SK-N-SH (cell line): Measurements from ENCODE around the gene CDK9. TPM values are rescaled to one million over a fixed set of nuclear protein-coding genes. Genes with fewer than 3 reads are reported as not detected.

ENCODE experiments used
- CTCF ChIA-PET: fragments of 300-600, 350-600 bp; formaldehyde crosslinking; extraction: SDS; loops from one replicate; lab custom pipeline; 2021; lab: Yijun Ruan, JAX
- POLR2A ChIA-PET: fragments of 350-600 bp; sonication (Branson Sonifier 250); formaldehyde crosslinking; extraction: SDS; loops from one replicate; lab custom pipeline; 2020; ENCODE audit warnings: antibody characterized with exemption, inconsistent platforms; lab: Yijun Ruan, JAX
- DNase-seq: peaks from one replicate; pipeline ENCODE4 v3.0.0; 2012
- H2AFZ ChIP-seq: fragments of 200-600 bp; sonication (generic); 2 replicates; pipeline ENCODE4 v1.8.1; 2016; ENCODE audit warnings: antibody characterized with exemption, mild to moderate bottlenecking, low read depth
- H3F3A ChIP-seq: fragments of 200-600 bp; sonication (generic); replicated peaks from 2 replicates; pipeline ENCODE3; 2016; ENCODE audit warnings: antibody characterized with exemption, mild to moderate bottlenecking; ENCODE audit not compliant: insufficient read depth
- H3K27ac ChIP-seq, 2 experiments: fragments of 200-500 bp in 1 of 2; fragments of 200-600 bp in 1 of 2; sonication (Bioruptor generic) in 1 of 2; sonication (generic), shearing (Covaris generic) in 1 of 2; 2 replicates each; pipeline versions ENCODE4 v1.5.1 to v1.6.1; 2014 to 2016; ENCODE audit warnings: low read depth in 2 of 2, inconsistent platforms in 1 of 2, low read length in 1 of 2, mild to moderate bottlenecking in 1 of 2, mixed read lengths in 1 of 2
- H3K27me3 ChIP-seq: fragments of 200-600 bp; sonication (generic), shearing (Covaris generic); 2 replicates; pipeline ENCODE4 v1.6.1; 2016; ENCODE audit warnings: mixed run types; ENCODE audit not compliant: insufficient read depth
- H3K36me3 ChIP-seq, 2 experiments: fragments of 200-500 bp in 1 of 2; fragments of 200-600 bp in 1 of 2; sonication (Bioruptor generic) in 1 of 2; sonication (generic) in 1 of 2; replicated peaks in 1 of 2; 2 replicates each; pipeline versions ENCODE3 to v1.5.1; 2014 to 2016; ENCODE audit warnings: low read length in 1 of 2, mild to moderate bottlenecking in 1 of 2; ENCODE audit not compliant: insufficient read depth in 2 of 2, control insufficient read depth in 1 of 2
- H3K4me1 ChIP-seq, 2 experiments: fragments of 200-500 bp in 1 of 2; fragments of 200-600 bp in 1 of 2; sonication (Bioruptor generic) in 1 of 2; sonication (generic), shearing (Covaris generic) in 1 of 2; 2 replicates each; pipeline versions ENCODE4 v1.5.1 to v1.6.1; 2014 to 2016; ENCODE audit warnings: low read depth in 1 of 2, low read length in 1 of 2, mixed run types in 1 of 2; ENCODE audit not compliant: insufficient read depth in 2 of 2, control insufficient read depth in 1 of 2
- H3K4me2 ChIP-seq: fragments of 200-600 bp; sonication (generic), shearing (Covaris generic); 2 replicates; pipeline ENCODE4 v1.6.1; 2017; ENCODE audit warnings: mixed run types
- H3K4me3 ChIP-seq, 2 experiments: fragments of 200-500 bp in 1 of 2; fragments of 200-600 bp in 1 of 2; sonication (Bioruptor generic) in 1 of 2; sonication (generic), shearing (Covaris generic) in 1 of 2; 2 replicates each; pipeline versions ENCODE4 v1.5.1 to v1.8.1; 2014 to 2016; ENCODE audit warnings: low read depth in 2 of 2, inconsistent platforms in 1 of 2, low read length in 1 of 2, mild to moderate bottlenecking in 1 of 2, mixed read lengths in 1 of 2, moderate library complexity in 1 of 2
- H3K79me2 ChIP-seq: fragments of 200-600 bp; sonication (generic); 2 replicates; pipeline ENCODE4 v1.8.1; 2017; ENCODE audit warnings: mild to moderate bottlenecking; ENCODE audit not compliant: insufficient read depth
- H3K9ac ChIP-seq: fragments of 200-600 bp; sonication (generic); 2 replicates; pipeline ENCODE4 v1.6.1; 2017; ENCODE audit warnings: mixed run types
- H3K9me2 ChIP-seq: fragments of 200-600 bp; sonication (generic); 2 replicates; pipeline ENCODE4 v1.6.1; 2017; ENCODE audit warnings: mixed run types
- H3K9me3 ChIP-seq: fragments of 200-600 bp; sonication (generic); 2 replicates; pipeline ENCODE4 v1.6.1; 2017; ENCODE audit warnings: mixed run types, mild to moderate bottlenecking, moderate library complexity
- H4K20me1 ChIP-seq: fragments of 200-600 bp; sonication (generic); 2 replicates; pipeline ENCODE4 v1.6.1; 2017; ENCODE audit warnings: mild to moderate bottlenecking, mixed run types; ENCODE audit not compliant: insufficient read depth
- CHD2 ChIP-seq: fragments of 150-350 bp; IDR thresholded peaks from 2 replicates; pipeline ENCODE4 v1.6.1; 2018; ENCODE audit warnings: low read length; ENCODE audit not compliant: partially characterized antibody
- FOXJ3 ChIP-seq: sonication (generic); formaldehyde crosslinking; IDR thresholded peaks from 2 replicates; pipeline ENCODE4 v1.5.1; 2020; ENCODE audit warnings: mild to moderate bottlenecking, missing genetic modification reagents
- GATA2 ChIP-seq: sonication (generic); formaldehyde crosslinking; IDR thresholded peaks from 2 replicates; pipeline ENCODE4 v1.5.0; 2020; ENCODE audit warnings: mild to moderate bottlenecking, missing genetic modification reagents
- MEF2A ChIP-seq: IDR thresholded peaks from 2 replicates; pipeline ENCODE4 v1.4.0; 2012; ENCODE audit warnings: low read depth, borderline replicate concordance
- RAD21 ChIP-seq: IDR thresholded peaks from 2 replicates; pipeline ENCODE4 v1.6.1; 2012; ENCODE audit warnings: mild to moderate bottlenecking, low read length
- RXRA ChIP-seq: IDR thresholded peaks from 2 replicates; pipeline ENCODE4 v1.4.0; 2012; ENCODE audit warnings: low read depth, mild to moderate bottlenecking, borderline replicate concordance
- SIN3A ChIP-seq: IDR thresholded peaks from 2 replicates; pipeline ENCODE4 v1.6.1; 2012; ENCODE audit warnings: low read depth, mild to moderate bottlenecking, low read length, moderate library complexity, borderline replicate concordance
- SMC3 ChIP-seq: IDR thresholded peaks from 2 replicates; pipeline ENCODE4 v1.6.1; 2012; ENCODE audit warnings: low read depth, low read length, improper control_type of control experiment
- TEAD4 ChIP-seq: IDR thresholded peaks from 2 replicates; pipeline ENCODE4 v1.4.0; 2012; ENCODE audit warnings: mild to moderate bottlenecking, borderline replicate concordance; ENCODE audit not compliant: insufficient read depth
- USF1 ChIP-seq: IDR thresholded peaks from 2 replicates; pipeline ENCODE4 v1.4.0; 2012; ENCODE audit warnings: low read depth, borderline replicate concordance
- YY1 ChIP-seq: IDR thresholded peaks from 2 replicates; pipeline ENCODE4 v1.4.0; 2012; ENCODE audit warnings: low read depth, mild to moderate bottlenecking
- WGBS: methylation state at CpG from one replicate; pipeline ENCODE4 v1.1.6; 2017; ENCODE audit warnings: low lambda C conversion rate; 5-methylcytosine and 5-hydroxymethylcytosine counted together
- polyA plus RNA-seq, 3 experiments: library from polyadenylated mRNA; depleted of rRNA; stranded (reverse); fragments of >200 nt; gene quantifications; 2 replicates each; pipeline ENCODE4 v1.2.3, GENCODE V29; 2012
- TF ChIP-seq, protein P1 (sequence below): fragments of 150-350 bp; IDR thresholded peaks from 2 replicates; pipeline ENCODE4 v1.6.1; 2017; ENCODE audit warnings: antibody characterized with exemption, low read length, low read depth, borderline replicate concordance

Gene CDK9
- polyA plus RNA-seq, 1 of the 3 experiments (the other 2 are of a cell fraction) = 82.7 TPM

GRCh38 chr9:127742435-127743088 lies 43.3 kb upstream of the CDK9 start:
- TF ChIP-seq FOXJ3 (CRISPR knock-in tag) = no peak
- TF ChIP-seq CHD2 = peak; percentile 40
- TF ChIP-seq, protein P1, sequence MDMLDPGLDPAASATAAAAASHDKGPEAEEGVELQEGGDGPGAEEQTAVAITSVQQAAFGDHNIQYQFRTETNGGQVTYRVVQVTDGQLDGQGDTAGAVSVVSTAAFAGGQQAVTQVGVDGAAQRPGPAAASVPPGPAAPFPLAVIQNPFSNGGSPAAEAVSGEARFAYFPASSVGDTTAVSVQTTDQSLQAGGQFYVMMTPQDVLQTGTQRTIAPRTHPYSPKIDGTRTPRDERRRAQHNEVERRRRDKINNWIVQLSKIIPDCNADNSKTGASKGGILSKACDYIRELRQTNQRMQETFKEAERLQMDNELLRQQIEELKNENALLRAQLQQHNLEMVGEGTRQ = no peak
- POLR2A ChIA-PET = interaction anchor here (0.7 to 1.6 kb wide), 3 partner anchors 8 to 29 kb away, joined by 3 to 6 read pairs (median 4); partner anchors contain the start of gene TOR2A
- Histone ChIP-seq H2AFZ (no peak overlapping the region), H3K36me3 (no peaks in the 10 kb centered on the region), H3K9ac (no peak overlapping the region), H3K4me1 (no peaks in the 10 kb centered on the region; a peak in 1 of 4 replicates), H3K27me3 (no peaks in the 10 kb centered on the region), H3K27ac (no peak overlapping the region), H3K4me2 (no peak overlapping the region), H3F3A (no peaks in the 10 kb centered on the region), H3K9me2 (no peaks in the 10 kb centered on the region), H4K20me1 (no peaks in the 10 kb centered on the region), H3K79me2 (no peaks in the 10 kb centered on the region), H3K4me3 (no peak overlapping the region), H3K9me3 (no peaks in the 10 kb centered on the region)
- 79% methylated on average over 25 of the region's 33 CpGs for WGBS
- CTCF ChIA-PET = interaction anchor here (0.7 to 6.4 kb wide), 9 partner anchors 8 to 1878 kb away, joined by 3 to 35 read pairs (median 9); partner anchors contain the start of genes CDK9, PTRH1 and TOR2A
- DNase-seq = peak; percentile 81

- Histone ChIP-seq H3K27me3 (no peaks in the 10 kb centered on the region), H4K20me1 (no peaks in the 10 kb centered on the region), H3K79me2 (no peaks in the 10 kb centered on the region), H3K4me2 (no peak overlapping the region), H3K4me3 (no peak overlapping the region), H3K9me3 (no peaks in the 10 kb centered on the region), H3K27ac (no peak overlapping the region), H2AFZ (no peak overlapping the region), H3K4me1 (no peaks in the 10 kb centered on the region; a peak in 1 of 4 replicates), H3F3A (no peaks in the 10 kb centered on the region), H3K9me2 (no peaks in the 10 kb centered on the region), H3K9ac (no peak overlapping the region), H3K36me3 (no peaks in the 10 kb centered on the region)
- ChIA-PET POLR2A (interaction anchor here (0.6 to 1.6 kb wide), 4 partner anchors 10 to 125 kb away, joined by 3 to 6 read pairs (median 4); partner anchors contain the start of gene TOR2A), CTCF (interaction anchor here (1.0 to 6.4 kb wide), 8 partner anchors 10 to 241 kb away, joined by 3 to 35 read pairs (median 11); partner anchors contain the start of genes CDK9 and TOR2A)
- TF ChIP-seq RAD21 (no peak), SMC3 (no peak), MEF2A (no peak), SIN3A (no peak), YY1 (no peak), RXRA (no peak), TEAD4 (no peak), GATA2 (no peak), USF1 (no peak)
- WGBS = 77% methylated on average over 8 of the region's 19 CpGs
- no peak for DNase-seq
Observed at GRCh38 chr9:127744398-127745110, 41.3 kb upstream of the CDK9 start.
